Smooth muscle cell (in vitro differentiated cells): Measurements from ENCODE around the gene PRDM8. TPM values are rescaled to one million over a fixed set of nuclear protein-coding genes. Genes with fewer than 3 reads are reported as not detected.

Experiments
- DNase-seq: peaks from one replicate; lab custom pipeline; 2025; ENCODE audit not compliant: unreplicated experiment; lab: John Stamatoyannopoulos, UW
- H2AFZ ChIP-seq: fragments of 200-600 bp; sonication (generic); 2 replicates; pipeline ENCODE4 v1.6.0; 2016; ENCODE audit warnings: antibody characterized with exemption, low read depth, mild to moderate bottlenecking
- H3F3A ChIP-seq: fragments of 200-600 bp; sonication (generic); 2 replicates; pipeline ENCODE4 v1.6.0; 2017; ENCODE audit warnings: antibody characterized with exemption, low read depth
- H3K27ac ChIP-seq: fragments of 200-600 bp; sonication (generic); 2 replicates; pipeline ENCODE4 v1.5.1; 2016; ENCODE audit warnings: low read depth, mild to moderate bottlenecking
- H3K27me3 ChIP-seq: fragments of 200-600 bp; sonication (generic); 2 replicates; pipeline ENCODE4 v1.6.1; 2016; ENCODE audit warnings: low read depth, mild to moderate bottlenecking
- H3K36me3 ChIP-seq: fragments of 200-600 bp; sonication (generic); 2 replicates; pipeline ENCODE4 v1.5.1; 2016; ENCODE audit warnings: low read depth
- H3K4me1 ChIP-seq: fragments of 200-600 bp; sonication (generic); 2 replicates; pipeline ENCODE4 v1.5.1; 2016; ENCODE audit warnings: low read depth
- H3K4me2 ChIP-seq: fragments of 200-600 bp; sonication (generic); 2 replicates; pipeline ENCODE4 v1.6.0; 2016; ENCODE audit warnings: mild to moderate bottlenecking
- H3K4me3 ChIP-seq: fragments of 200-600 bp; sonication (generic); 2 replicates; pipeline ENCODE4 v1.5.1; 2016; ENCODE audit warnings: mild to moderate bottlenecking
- H3K79me2 ChIP-seq: fragments of 200-600 bp; sonication (generic); 2 replicates; pipeline ENCODE4 v1.6.0; 2016; ENCODE audit warnings: low read depth, mild to moderate bottlenecking
- H3K9ac ChIP-seq: fragments of 200-600 bp; sonication (generic); 2 replicates; pipeline ENCODE4 v1.6.0; 2016; ENCODE audit warnings: low read depth
- H3K9me3 ChIP-seq: fragments of 200-600 bp; sonication (generic); replicated peaks from 2 replicates; pipeline ENCODE4 v1.5.1; 2016; ENCODE audit warnings: low read depth
- H4K20me1 ChIP-seq: fragments of 200-600 bp; sonication (generic); 2 replicates; pipeline ENCODE4 v1.6.0; 2016; ENCODE audit warnings: low read depth
- WGBS: methylation state at CpG from one replicate; pipeline ENCODE4 v1.1.7; 2016; ENCODE audit warnings: low lambda C conversion rate; 5-methylcytosine and 5-hydroxymethylcytosine counted together
- polyA plus RNA-seq: library from polyadenylated mRNA; unstranded; fragments of >200 nt; fragmentation: Nextera tagmentation; extraction: Ambion mirVana; gene quantifications from 2 replicates; pipeline ENCODE4 v1.2.1, GENCODE V29; 2016
- total RNA-seq: library from RNA; depleted of rRNA; stranded (reverse); fragments of >200 nt; gene quantifications from 2 replicates; pipeline ENCODE4 v1.2.3, GENCODE V29; 2014
- TF ChIP-seq, protein P1 (sequence below): fragments of 200-600 bp; sonication (generic); IDR thresholded peaks from 2 replicates; pipeline ENCODE4 v1.5.1; 2017; ENCODE audit warnings: borderline replicate concordance, mild to moderate bottlenecking, antibody characterized with exemption; ENCODE audit not compliant: insufficient read depth, poor library complexity, severe bottlenecking

The PRDM8 gene
- total and polyA plus RNA-seq, 2 experiments from 2014 or later = 0.09 to 0.15 TPM

DNA sequence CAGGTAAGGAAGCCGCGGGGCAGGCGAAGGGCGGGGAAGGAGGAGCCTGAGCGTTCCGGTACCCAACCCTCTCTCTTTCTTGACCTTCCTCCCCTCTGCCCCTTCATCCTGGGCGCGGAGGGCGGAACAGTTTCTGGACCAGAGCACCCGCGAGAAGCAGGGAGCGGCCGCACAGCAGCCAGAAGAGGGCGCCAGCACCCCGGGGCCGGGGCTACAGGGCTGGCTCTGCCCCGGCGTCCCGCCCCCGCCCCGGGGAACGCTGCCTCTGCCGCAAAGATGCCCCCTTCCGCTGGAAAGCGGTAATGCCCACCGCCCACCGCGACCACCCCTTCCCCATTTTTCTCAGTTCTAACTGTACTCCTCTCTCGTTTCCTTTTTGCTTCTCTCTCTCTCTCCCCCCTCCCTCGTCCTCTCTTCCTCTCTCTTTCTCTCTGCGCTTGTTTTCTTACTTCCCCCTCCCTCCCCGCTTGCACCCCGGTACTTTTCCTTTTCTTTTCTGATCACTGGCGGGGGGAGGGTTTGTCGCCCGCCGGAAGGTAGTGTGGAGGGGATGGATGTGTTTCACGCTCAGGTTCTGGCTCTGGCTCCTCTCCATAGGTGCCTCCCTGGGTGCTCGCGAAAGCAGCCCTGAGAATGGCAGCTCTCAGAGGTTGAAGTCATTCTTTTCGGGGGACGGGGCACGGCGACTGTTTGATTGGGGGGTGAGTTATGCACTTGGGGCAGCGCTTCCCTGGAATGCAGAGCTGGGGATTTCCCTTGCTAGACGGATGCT, 13.1 kb upstream of the PRDM8 start:
- Histone ChIP-seq H2AFZ (peak overlapping the region; percentile 92), H3K27ac (no peak overlapping the region), H3K36me3 (no peaks in the 10 kb centered on the region), H3F3A (no peaks in the 10 kb centered on the region), H3K9ac (no peak overlapping the region), H3K9me3 (no peaks in the 10 kb centered on the region), H3K79me2 (no peaks in the 10 kb centered on the region), H4K20me1 (no peaks in the 10 kb centered on the region), H3K4me3 (peak overlapping the region; percentile 74), H3K4me2 (peak overlapping the region; percentile 97), H3K4me1 (peaks cover 15% of the 10 kb centered on the region), H3K27me3 (peaks cover 81% of the 10 kb centered on the region)
- WGBS = 2% methylated on average over 24 of the region's 46 CpGs
- TF ChIP-seq, protein P1, sequence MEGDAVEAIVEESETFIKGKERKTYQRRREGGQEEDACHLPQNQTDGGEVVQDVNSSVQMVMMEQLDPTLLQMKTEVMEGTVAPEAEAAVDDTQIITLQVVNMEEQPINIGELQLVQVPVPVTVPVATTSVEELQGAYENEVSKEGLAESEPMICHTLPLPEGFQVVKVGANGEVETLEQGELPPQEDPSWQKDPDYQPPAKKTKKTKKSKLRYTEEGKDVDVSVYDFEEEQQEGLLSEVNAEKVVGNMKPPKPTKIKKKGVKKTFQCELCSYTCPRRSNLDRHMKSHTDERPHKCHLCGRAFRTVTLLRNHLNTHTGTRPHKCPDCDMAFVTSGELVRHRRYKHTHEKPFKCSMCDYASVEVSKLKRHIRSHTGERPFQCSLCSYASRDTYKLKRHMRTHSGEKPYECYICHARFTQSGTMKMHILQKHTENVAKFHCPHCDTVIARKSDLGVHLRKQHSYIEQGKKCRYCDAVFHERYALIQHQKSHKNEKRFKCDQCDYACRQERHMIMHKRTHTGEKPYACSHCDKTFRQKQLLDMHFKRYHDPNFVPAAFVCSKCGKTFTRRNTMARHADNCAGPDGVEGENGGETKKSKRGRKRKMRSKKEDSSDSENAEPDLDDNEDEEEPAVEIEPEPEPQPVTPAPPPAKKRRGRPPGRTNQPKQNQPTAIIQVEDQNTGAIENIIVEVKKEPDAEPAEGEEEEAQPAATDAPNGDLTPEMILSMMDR = peak; percentile 78
- peak; percentile 40 for DNase-seq

DNA sequence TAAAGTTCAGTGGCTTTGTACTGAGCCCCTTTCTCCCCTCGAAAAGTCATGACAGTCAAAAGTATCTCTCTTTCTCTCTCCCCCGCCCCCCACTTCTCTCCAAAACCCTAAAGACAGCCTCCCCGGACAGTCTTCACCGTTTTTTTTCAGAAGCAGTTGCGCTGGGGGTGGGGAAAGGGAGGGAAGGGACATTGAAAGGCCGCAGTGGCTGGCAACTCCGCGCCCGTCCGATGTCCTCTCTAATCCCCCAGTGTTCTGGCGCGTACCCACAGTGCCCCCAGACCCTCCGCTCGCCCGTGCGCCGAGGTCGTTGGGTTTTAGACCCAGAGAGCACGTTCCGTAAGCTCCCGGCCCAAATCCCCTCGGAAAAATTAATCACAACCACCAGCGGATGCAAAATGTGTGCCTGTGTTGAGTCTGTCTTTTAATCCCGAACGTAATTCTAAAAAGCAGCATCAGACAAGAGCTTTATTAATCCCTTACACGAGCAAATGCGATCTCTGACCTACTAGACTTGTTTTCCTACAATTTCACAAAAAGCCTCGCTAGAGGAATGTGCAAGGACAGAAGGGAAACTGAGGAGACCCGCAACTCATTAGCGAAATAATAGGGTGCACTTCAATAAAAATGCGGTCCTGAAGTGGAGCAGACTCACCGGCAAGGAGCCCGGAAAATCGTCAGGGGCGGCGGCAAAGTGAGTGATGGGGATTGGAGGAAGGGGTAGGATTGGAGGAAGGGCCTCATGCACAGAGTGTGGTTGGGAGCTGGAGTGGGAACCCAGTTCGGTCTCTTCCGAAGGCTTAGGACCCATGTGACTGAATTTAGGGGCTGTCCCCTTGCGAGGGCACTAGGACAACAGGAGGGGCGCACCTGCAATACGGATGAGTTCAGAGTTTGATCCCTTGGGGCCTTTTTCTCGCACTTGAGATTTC, 12.2 kb upstream of the PRDM8 start:
- no peak for DNase-seq
- no peaks in the 10 kb centered on the region for H3K79me2 ChIP-seq
- WGBS = 3% methylated on average over 41 of the region's 42 CpGs

DNA sequence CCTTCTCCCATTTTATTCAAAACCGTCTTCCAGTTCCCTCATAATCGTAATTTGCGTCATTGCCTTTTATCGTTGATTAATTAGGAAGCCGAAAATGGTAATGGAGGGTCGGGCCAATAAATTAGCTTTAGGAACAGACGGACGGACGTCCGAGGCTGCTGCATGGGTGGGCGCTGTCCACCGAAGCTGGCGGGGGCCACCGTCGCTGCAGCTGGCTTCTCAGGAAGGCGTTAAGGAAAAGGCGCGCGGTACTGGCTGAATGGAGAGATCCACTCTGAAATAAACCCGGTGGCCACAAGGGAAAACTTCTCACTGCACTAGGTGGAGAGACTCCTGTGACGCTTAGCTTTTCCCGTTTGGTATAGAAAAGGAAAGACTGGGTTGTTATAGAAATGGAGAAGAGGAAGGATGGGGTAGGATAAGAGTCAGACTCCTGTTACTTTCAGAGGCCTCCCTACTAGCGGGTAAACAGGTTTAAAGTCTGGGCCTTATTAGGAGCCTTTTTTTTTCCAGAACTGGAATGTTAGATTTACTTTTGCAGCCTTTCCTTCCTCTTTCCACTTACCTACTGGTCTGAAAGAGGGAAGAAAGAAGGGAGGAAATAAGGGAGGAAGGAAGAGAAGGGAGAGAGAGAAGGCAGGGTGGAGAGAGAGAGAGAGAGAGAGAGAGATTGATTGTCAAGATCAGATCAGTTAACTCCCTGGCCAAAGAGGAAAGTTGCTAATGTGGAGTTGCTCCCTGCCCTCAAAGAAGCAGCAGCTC, 11.3 kb upstream of the PRDM8 start:
- 10% methylated on average over 23 of the region's 23 CpGs for WGBS
- no peaks in the 10 kb centered on the region for H3F3A ChIP-seq
- no peak overlapping the region for H2AFZ ChIP-seq
- peaks cover 15% of the 10 kb centered on the region for H3K4me1 ChIP-seq
- H3K9me3 ChIP-seq = no peaks in the 10 kb centered on the region
- no peaks in the 10 kb centered on the region for H3K36me3 ChIP-seq
- H3K27me3 ChIP-seq = peaks cover 99% of the 10 kb centered on the region
- no peaks in the 10 kb centered on the region for H4K20me1 ChIP-seq
- no peak overlapping the region for H3K9ac ChIP-seq
- TF ChIP-seq, protein P1 = no peak
- no peak overlapping the region for H3K27ac ChIP-seq
- peak overlapping the region; percentile 97 for H3K4me2 ChIP-seq
- H3K4me3 ChIP-seq = peak overlapping the region; percentile 74
- no peak for DNase-seq
- H3K79me2 ChIP-seq = no peaks in the 10 kb centered on the region

More for the DNA sequence above, 12.2 kb upstream of the PRDM8 start:
- TF ChIP-seq, protein P1 = no peak
- no peaks in the 10 kb centered on the region for H3K9me3 ChIP-seq
- peak overlapping the region; percentile 97 for H3K4me2 ChIP-seq
- no peaks in the 10 kb centered on the region for H3K36me3 ChIP-seq
- H3K27me3 ChIP-seq = peaks cover 90% of the 10 kb centered on the region
- peak overlapping the region; percentile 92 for H2AFZ ChIP-seq
- peak overlapping the region; percentile 74 for H3K4me3 ChIP-seq
- H3F3A ChIP-seq = no peaks in the 10 kb centered on the region
- no peak overlapping the region for H3K27ac ChIP-seq
- no peaks in the 10 kb centered on the region for H4K20me1 ChIP-seq
- no peak overlapping the region for H3K9ac ChIP-seq
- H3K4me1 ChIP-seq = peaks cover 15% of the 10 kb centered on the region
